OCI-LY3 (cell line): ENCODE data around the gene ZNF428.

ENCODE experiments used
- H2AFZ ChIP-seq: fragments of 200-600, 300-600 bp; shearing (Covaris generic); 2 replicates; pipeline ENCODE4 v1.6.0; 2014; ENCODE audit warnings: antibody characterized with exemption, low read depth, low read length
- H3K27ac ChIP-seq: fragments of 200-600, 300-600 bp; sonication (generic); 2 replicates; pipeline ENCODE4 v1.5.1; 2014; ENCODE audit warnings: mild to moderate bottlenecking, low read length, moderate library complexity, mixed read lengths
- H3K27me3 ChIP-seq: fragments of 200-600, 300-600 bp; sonication (generic); 2 replicates; pipeline ENCODE4 v1.6.1; 2014; ENCODE audit warnings: low read depth, low read length, mixed read lengths
- H3K36me3 ChIP-seq: fragments of 200-600, 300-600 bp; sonication (generic); replicated peaks from 2 replicates; pipeline ENCODE3; 2014; ENCODE audit warnings: low read depth, low read length, mixed read lengths
- H3K4me1 ChIP-seq: fragments of 300-600, 200-600 bp; sonication (generic); 2 replicates; pipeline ENCODE4 v1.6.1; 2014; ENCODE audit warnings: low read length, mixed read lengths
- H3K4me2 ChIP-seq: fragments of 200-600, 300-600 bp; sonication (generic); 2 replicates; pipeline ENCODE4 v1.6.1; 2014; ENCODE audit warnings: low read length, mixed read lengths
- H3K4me3 ChIP-seq: fragments of 300-600, 200-600 bp; sonication (generic); 2 replicates; pipeline ENCODE4 v1.5.1; 2014; ENCODE audit warnings: antibody characterized with exemption, mild to moderate bottlenecking, low read length, moderate library complexity
- H3K79me2 ChIP-seq: fragments of 300-600, 200-600 bp; shearing (Covaris generic); 2 replicates; pipeline ENCODE4 v1.6.1; 2014; ENCODE audit warnings: mild to moderate bottlenecking, low read length, mixed read lengths
- H3K9ac ChIP-seq: fragments of 300-600, 200-600 bp; shearing (Covaris generic); 2 replicates; pipeline ENCODE4 v1.6.0; 2014; ENCODE audit warnings: mild to moderate bottlenecking, low read length, moderate library complexity
- H3K9me3 ChIP-seq: fragments of 200-600, 300-600 bp; shearing (Covaris generic); 2 replicates; pipeline ENCODE4 v1.6.1; 2014; ENCODE audit warnings: low read length, mixed read lengths; ENCODE audit not compliant: insufficient read depth
- H4K20me1 ChIP-seq: fragments of 200-600, 300-600 bp; sonication (generic); 2 replicates; pipeline ENCODE4 v1.6.1; 2016; ENCODE audit warnings: low read length, mixed read lengths; ENCODE audit not compliant: insufficient read depth
- EZH2phosphoT487 ChIP-seq: fragments of 200-600 bp; shearing (Covaris generic); IDR thresholded peaks from 2 replicates; pipeline ENCODE4 v1.6.1; 2018; ENCODE audit warnings: antibody characterized with exemption, mixed run types, low read depth
- TF ChIP-seq, protein P1 (sequence below): fragments of 200-600, 300-600 bp; sonication (generic); IDR thresholded peaks from 2 replicates; pipeline ENCODE4 v1.5.1; 2014; ENCODE audit warnings: antibody characterized with exemption, low read length, low read depth

ZNF428 gene

DNA sequence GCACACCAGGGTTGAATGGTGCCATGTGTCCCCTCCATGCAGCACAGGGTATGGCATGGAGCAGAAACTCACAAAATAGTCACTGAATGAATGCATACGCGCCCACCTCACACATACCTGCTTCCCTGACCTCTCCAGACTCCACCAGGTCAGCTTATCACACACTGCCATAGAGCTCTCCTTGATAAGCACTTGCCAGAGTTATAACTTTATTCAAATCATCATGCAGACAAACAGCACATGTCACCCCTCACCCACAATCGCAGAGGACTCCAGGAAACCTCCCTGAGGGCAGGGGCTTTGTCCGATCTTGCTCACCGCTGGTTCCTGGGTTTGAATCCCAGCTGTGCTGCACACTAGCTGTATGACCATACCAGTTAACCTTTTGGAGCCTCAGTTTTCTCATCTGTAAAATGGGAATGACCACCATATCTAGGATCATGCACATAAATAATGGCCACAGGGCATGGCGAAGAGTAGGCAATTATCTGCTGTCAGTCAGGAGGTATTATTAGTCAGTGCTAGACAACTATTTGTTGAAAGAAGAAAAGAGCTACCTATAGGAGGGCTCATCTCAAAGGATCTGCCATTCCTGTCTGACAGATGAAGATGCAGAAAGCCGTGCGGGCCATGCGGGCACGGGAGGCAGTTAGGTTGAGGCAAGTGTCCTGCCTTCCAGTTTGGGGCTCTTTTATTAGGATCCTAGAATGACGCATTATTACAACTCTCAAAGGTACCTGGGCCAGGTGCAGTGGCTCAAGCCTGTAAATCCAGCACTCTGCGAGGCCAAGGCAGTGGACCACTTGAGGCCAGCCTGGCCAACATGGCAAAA lies 58.1 kb downstream of the ZNF428 start:
- Histone ChIP-seq H4K20me1 (no peaks in the 10 kb centered on the region), H3K27me3 (no peaks in the 10 kb centered on the region), H3K4me3 (no peak overlapping the region), H3K79me2 (no peaks in the 10 kb centered on the region), H3K4me1 (no peaks in the 10 kb centered on the region), H3K4me2 (no peak overlapping the region), H2AFZ (no peak overlapping the region), H3K36me3 (peaks cover 6% of the 10 kb centered on the region), H3K9ac (no peak overlapping the region), H3K9me3 (no peaks in the 10 kb centered on the region), H3K27ac (no peak overlapping the region)
- TF ChIP-seq EZH2phosphoT487, result no peak
- TF ChIP-seq, protein P1, sequence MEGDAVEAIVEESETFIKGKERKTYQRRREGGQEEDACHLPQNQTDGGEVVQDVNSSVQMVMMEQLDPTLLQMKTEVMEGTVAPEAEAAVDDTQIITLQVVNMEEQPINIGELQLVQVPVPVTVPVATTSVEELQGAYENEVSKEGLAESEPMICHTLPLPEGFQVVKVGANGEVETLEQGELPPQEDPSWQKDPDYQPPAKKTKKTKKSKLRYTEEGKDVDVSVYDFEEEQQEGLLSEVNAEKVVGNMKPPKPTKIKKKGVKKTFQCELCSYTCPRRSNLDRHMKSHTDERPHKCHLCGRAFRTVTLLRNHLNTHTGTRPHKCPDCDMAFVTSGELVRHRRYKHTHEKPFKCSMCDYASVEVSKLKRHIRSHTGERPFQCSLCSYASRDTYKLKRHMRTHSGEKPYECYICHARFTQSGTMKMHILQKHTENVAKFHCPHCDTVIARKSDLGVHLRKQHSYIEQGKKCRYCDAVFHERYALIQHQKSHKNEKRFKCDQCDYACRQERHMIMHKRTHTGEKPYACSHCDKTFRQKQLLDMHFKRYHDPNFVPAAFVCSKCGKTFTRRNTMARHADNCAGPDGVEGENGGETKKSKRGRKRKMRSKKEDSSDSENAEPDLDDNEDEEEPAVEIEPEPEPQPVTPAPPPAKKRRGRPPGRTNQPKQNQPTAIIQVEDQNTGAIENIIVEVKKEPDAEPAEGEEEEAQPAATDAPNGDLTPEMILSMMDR, result no peak

DNA sequence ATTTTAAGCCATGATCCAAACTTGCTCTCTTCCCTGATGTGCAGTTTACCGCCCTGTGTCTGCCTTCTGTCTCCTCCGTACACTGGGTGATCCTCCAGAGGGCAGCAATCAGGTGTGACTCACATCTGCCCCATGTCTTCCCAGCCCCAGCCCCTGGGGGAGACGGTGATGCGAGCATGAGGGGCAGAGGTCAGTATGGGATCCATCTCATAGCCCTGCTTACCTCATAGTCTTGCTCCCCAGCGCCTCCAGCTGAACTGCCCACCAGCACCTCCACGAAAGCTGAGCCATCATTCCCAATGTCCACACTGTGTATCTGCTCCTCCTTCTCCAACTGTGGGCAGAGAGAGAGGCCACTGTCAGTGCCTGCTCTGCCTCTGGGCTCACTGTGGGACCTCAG lies 58.7 kb downstream of the ZNF428 start:
- Histone ChIP-seq H3K4me1 (no peaks in the 10 kb centered on the region), H3K36me3 (peaks cover 6% of the 10 kb centered on the region), H4K20me1 (no peaks in the 10 kb centered on the region), H3K79me2 (no peaks in the 10 kb centered on the region), H2AFZ (no peak overlapping the region), H3K9ac (no peak overlapping the region), H3K27ac (no peak overlapping the region), H3K4me2 (no peak overlapping the region), H3K4me3 (no peak overlapping the region), H3K9me3 (no peaks in the 10 kb centered on the region), H3K27me3 (no peaks in the 10 kb centered on the region)
- TF ChIP-seq, protein P1, result no peak
- TF ChIP-seq EZH2phosphoT487, result no peak
